Psoas muscle (tissue), 8 donors: ENCODE data around the gene MBNL3. TPM values are rescaled to one million over a fixed set of nuclear protein-coding genes. Genes with fewer than 3 reads are reported as not detected.

Experiments
- ATAC-seq, 4 donors: fragments of 200-7000 bp; cut with Tn5 transposase; one replicate each; pipeline ENCODE4 v1.9.1; 2020; ENCODE audit warnings: moderate library complexity in 3 of 4, mild to moderate bottlenecking in 2 of 4
- DNase-seq, 2 donors: peaks; one replicate each; pipeline ENCODE4 v3.0.0-alpha.2; 2020
- H3K27ac ChIP-seq: fragments of 200-600 bp; one replicate; pipeline ENCODE4 v1.8.0; 2022
- H3K27me3 ChIP-seq, 3 donors: fragments of 200-600 bp in 1 of 3; one replicate each; pipeline versions ENCODE4 v1.6.1 to v1.8.0; 2013 to 2022; ENCODE audit warnings: low read length in 2 of 3, mild to moderate bottlenecking in 2 of 3, moderate library complexity in 1 of 3; ENCODE audit not compliant: insufficient read depth in 3 of 3
- H3K36me3 ChIP-seq, 2 donors: fragments of 200-600 bp in 1 of 2; one replicate each; pipeline versions ENCODE4 v1.6.1 to v1.8.0; 2013 to 2022; ENCODE audit warnings: low read depth in 1 of 2, mild to moderate bottlenecking in 1 of 2, moderate library complexity in 1 of 2; ENCODE audit not compliant: insufficient read depth in 1 of 2
- H3K4me1 ChIP-seq: fragments of 200-600 bp; one replicate; pipeline ENCODE4 v1.8.0; 2022
- H3K4me3 ChIP-seq: fragments of 200-600 bp; one replicate; pipeline ENCODE4 v1.8.0; 2022; ENCODE audit warnings: mild to moderate bottlenecking
- H3K9me3 ChIP-seq: fragments of 200-600 bp; one replicate; pipeline ENCODE4 v1.8.0; 2022
- CTCF ChIP-seq: fragments of 200-600 bp; IDR thresholded peaks from one replicate; pipeline ENCODE4 v1.8.0; 2022; ENCODE audit warnings: antibody characterized with exemption
- WGBS, 3 donors: extraction: QIAGEN DNeasy Blood & Tissue Kit; methylation state at CpG; one replicate each; pipeline versions ENCODE4 v1.1.6 to v1.1.7; 2013; 5-methylcytosine and 5-hydroxymethylcytosine counted together
- intact Hi-C, 2 donors: fragments of 100-400 bp; cut with DNase I; formaldehyde crosslinking; loops; one replicate each; pipeline versions ENCODE4 v1.11.0 to v1.14.2; 2022
- polyA plus RNA-seq, 3 donors: library from polyadenylated mRNA; stranded (reverse); fragments of 200-250 nt; gene quantifications; one replicate each; pipeline ENCODE4 v1.2.3, GENCODE V29; 2013
- total RNA-seq, 4 donors: library from RNA; stranded (reverse); fragmentation: NEBNext Ultra II Directional in 2 of 4; extraction: Animal tissue kit (Norgen Biotek cat#: 25700) in 2 of 4; gene quantifications; one replicate each; pipeline versions ENCODE4 v1.2.1 to v1.2.4, GENCODE V29; 2021 to 2023
- donor health status: healthy with polysubstance abuse.
- donor health status: DM: no; HTN: no; CAD: no; lungs with moderate emphysema.
- donor health status: Bipolar disorder and iron deficiency.
- donor health status: healthy.
- donor health status: DM: yes; HTN: yes; CAD: no.
- donor health status: DM: no; HTN: no; CAD: no.
- donor health status: DM: no; HTN: no; CAD: no.
- donor health status: DM: yes; HTN: yes; CAD: no.

The MBNL3 gene
- total and polyA plus RNA-seq, 7 donors, result 0.25 to 2.6 (median 2.2) TPM

GRCh38 chrX:132367314-132367713, 121.5 kb downstream of the MBNL3 start:
- intact Hi-C loops, result no loop called here
- 59 to 94% (median 92%) methylated on average over 1 of the region's 1 CpG for WGBS, 3 donors

GRCh38 chrX:132365490-132365889, 123.3 kb downstream of the MBNL3 start:
- ATAC-seq (no peak), DNase-seq (no peak)
- no peaks in the 10 kb centered on the region for H3K9me3 ChIP-seq
- H3K4me1 ChIP-seq, result no peaks in the 10 kb centered on the region
- no peaks in the 10 kb centered on the region for H3K36me3 ChIP-seq
- TF ChIP-seq CTCF, result no peak
- H3K27me3 ChIP-seq, result no peaks in the 10 kb centered on the region
- H3K27ac ChIP-seq, result no peak overlapping the region
- intact Hi-C loops, result no loop called here
- no peak overlapping the region for H3K4me3 ChIP-seq

More at GRCh38 chrX:132367314-132367713, 121.5 kb downstream of the MBNL3 start:
- ATAC-seq (no peak), DNase-seq (no peak)
- Histone ChIP-seq H3K9me3 (no peaks in the 10 kb centered on the region), H3K27ac (no peak overlapping the region), H3K4me3 (no peak overlapping the region), H3K4me1 (no peaks in the 10 kb centered on the region), H3K36me3 (no peaks in the 10 kb centered on the region), H3K27me3 (no peaks in the 10 kb centered on the region)
- no peak for TF ChIP-seq CTCF

DNA sequence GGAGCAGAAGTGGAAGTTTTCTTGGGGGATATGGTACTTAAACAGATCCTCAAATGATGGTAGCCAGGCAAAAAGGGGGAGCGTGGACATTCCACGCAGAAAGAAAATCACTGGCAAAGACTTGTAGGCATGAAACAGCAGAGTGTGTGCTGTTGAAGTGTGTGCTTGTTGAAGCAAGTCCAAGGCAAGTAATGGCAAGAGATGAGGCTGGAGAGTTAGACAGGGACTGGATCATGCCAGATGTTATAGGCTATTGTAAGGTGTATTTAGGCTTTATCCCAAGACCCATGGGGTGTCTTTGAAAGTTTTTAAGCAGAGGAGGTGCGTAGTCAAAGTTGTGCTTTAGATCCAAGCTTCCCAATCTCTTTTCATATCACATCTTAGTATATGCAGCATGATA, 124.5 kb downstream of the MBNL3 start:
- H3K9me3 ChIP-seq, result no peaks in the 10 kb centered on the region
- H3K27me3 ChIP-seq, result no peaks in the 10 kb centered on the region
- no peak for TF ChIP-seq CTCF
- H3K27ac ChIP-seq, result no peak overlapping the region
- 68 to 77% (median 69%) methylated on average over 3 of the region's 3 CpGs for WGBS, 3 donors
- H3K36me3 ChIP-seq, result no peaks in the 10 kb centered on the region
- intact Hi-C loops, result no loop called here
- no peaks in the 10 kb centered on the region for H3K4me1 ChIP-seq
- DNase-seq, result no peak
- H3K4me3 ChIP-seq, result no peak overlapping the region
- ATAC-seq, result no peak

GRCh38 chrX:132353430-132353829, 135.4 kb downstream of the MBNL3 start:
- TF ChIP-seq CTCF, result no peak
- Histone ChIP-seq H3K27ac (no peak overlapping the region), H3K27me3 (no peaks in the 10 kb centered on the region), H3K9me3 (no peaks in the 10 kb centered on the region), H3K4me3 (no peak overlapping the region), H3K4me1 (no peaks in the 10 kb centered on the region), H3K36me3 (no peaks in the 10 kb centered on the region)
- 82 to 98% (median 96%) methylated on average over 5 of the region's 5 CpGs for whole genome bisulfite sequencing, 3 donors
- DNase-seq (no peak), ATAC-seq (no peak)
- intact Hi-C loops, result no loop called here

DNA sequence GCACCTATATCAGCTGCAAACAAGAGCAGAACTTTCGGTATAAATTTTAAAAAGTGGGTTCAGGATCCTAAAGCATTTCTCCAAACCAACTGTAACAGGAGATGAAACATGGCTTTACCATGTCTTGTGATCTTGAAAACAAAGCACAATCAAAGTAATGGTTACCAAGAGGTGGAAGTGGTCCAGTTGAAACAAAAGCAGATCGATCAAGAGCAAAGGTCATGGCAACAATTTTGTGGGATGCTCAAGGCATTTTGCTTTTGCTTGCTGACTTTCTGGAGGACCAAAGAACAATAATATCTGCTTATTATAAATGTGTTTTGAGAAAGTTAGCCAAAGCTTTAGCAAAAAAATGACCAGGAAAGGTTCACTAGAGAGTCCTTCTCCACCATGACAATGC, 152.7 kb downstream of the MBNL3 start:
- Histone ChIP-seq H3K4me3 (no peak overlapping the region), H3K9me3 (no peaks in the 10 kb centered on the region), H3K27me3 (no peaks in the 10 kb centered on the region), H3K4me1 (no peaks in the 10 kb centered on the region), H3K27ac (no peak overlapping the region), H3K36me3 (no peaks in the 10 kb centered on the region)
- ATAC-seq (no peak), DNase-seq (no peak)
- intact Hi-C loops, result no loop called here
- 87 to 97% (median 95%) methylated on average over 2 of the region's 2 CpGs for WGBS, 3 donors
- TF ChIP-seq CTCF, result no peak
